Naive thymus-derived CD4-positive, alpha-beta T cell (primary cell): ENCODE data around the gene SART1. TPM values are rescaled to one million over a fixed set of nuclear protein-coding genes. Genes with fewer than 3 reads are reported as not detected.

Experiments used
- ATAC-seq: fragments of 150-1000 bp; cut with Tn5 transposase; 2 replicates; pipeline ENCODE4 v1.10.0; 2021; ENCODE audit warnings: mild to moderate bottlenecking, moderate library complexity
- CTCF ChIA-PET: fragments of 350-600 bp; sonication (Branson Sonifier 250); formaldehyde crosslinking; loops from one replicate; lab custom pipeline; 2021; ENCODE audit warnings: antibody characterized with exemption; lab: Charles Lee
- POLR2A ChIA-PET: fragments of 350-600 bp; sonication (Branson Sonifier 250); formaldehyde crosslinking; loops from one replicate; lab custom pipeline; 2021; ENCODE audit warnings: antibody characterized with exemption, inconsistent platforms; lab: Charles Lee
- DNase-seq, 9 donors: peaks; one replicate each; pipeline versions ENCODE4 v3.0.0 to v3.0.0-alpha.2; 2020 to 2022; ENCODE audit warnings: mixed read lengths in 1 of 9
- H3K27ac ChIP-seq: one replicate; pipeline ENCODE4 v1.7.0; 2013; ENCODE audit warnings: mild to moderate bottlenecking, low read depth, low read length, moderate library complexity
- H3K27me3 ChIP-seq, 2 donors: one replicate each; pipeline ENCODE4 v1.7.0; 2013; ENCODE audit warnings: low read length in 2 of 2, mild to moderate bottlenecking in 2 of 2, moderate library complexity in 2 of 2; ENCODE audit not compliant: control insufficient read depth in 2 of 2, insufficient read depth in 2 of 2
- H3K36me3 ChIP-seq, 3 experiments: 1 replicate in 2 of 3; 2 replicates in 1 of 3; pipeline ENCODE4 v1.7.0; 2013; ENCODE audit warnings: low read length in 3 of 3, mild to moderate bottlenecking in 3 of 3, moderate library complexity in 1 of 3; ENCODE audit not compliant: insufficient read depth in 3 of 3, control insufficient read depth in 2 of 3
- H3K4me1 ChIP-seq, 2 donors: one replicate each; pipeline ENCODE4 v1.7.0; 2013; ENCODE audit warnings: low read length in 2 of 2, mild to moderate bottlenecking in 2 of 2, moderate library complexity in 1 of 2; ENCODE audit not compliant: control insufficient read depth in 2 of 2, insufficient read depth in 2 of 2
- H3K4me3 ChIP-seq: 2 replicates; pipeline ENCODE4 v1.7.0; 2013; ENCODE audit warnings: mild to moderate bottlenecking, low read length
- H3K9me3 ChIP-seq, 3 experiments: 1 replicate in 2 of 3; 2 replicates in 1 of 3; pipeline ENCODE4 v1.7.0; 2013; ENCODE audit warnings: low read length in 3 of 3; ENCODE audit not compliant: control insufficient read depth in 2 of 3
- H3K27ac Mint-ChIP-seq, 9 donors: one replicate each; pipeline ENCODE4 v1.8.0; 2020 to 2022; ENCODE audit warnings: mixed read lengths in 9 of 9, mild to moderate bottlenecking in 8 of 9, moderate library complexity in 5 of 9, inconsistent platforms in 2 of 9
- H3K27me3 Mint-ChIP-seq, 5 donors: one replicate each; pipeline ENCODE4 v1.8.0; 2021 to 2022; ENCODE audit warnings: mixed read lengths in 5 of 5, mild to moderate bottlenecking in 1 of 5
- H3K36me3 Mint-ChIP-seq, 5 donors: one replicate each; pipeline ENCODE4 v1.8.0; 2020 to 2022; ENCODE audit warnings: mixed read lengths in 5 of 5, mild to moderate bottlenecking in 3 of 5, inconsistent platforms in 1 of 5
- H3K4me1 Mint-ChIP-seq, 7 donors: one replicate each; pipeline ENCODE4 v1.8.0; 2020 to 2022; ENCODE audit warnings: mixed read lengths in 7 of 7, mild to moderate bottlenecking in 3 of 7, inconsistent platforms in 1 of 7
- H3K4me3 Mint-ChIP-seq, 10 donors: one replicate each; pipeline ENCODE4 v1.8.0; 2020 to 2022; ENCODE audit warnings: mild to moderate bottlenecking in 10 of 10, mixed read lengths in 10 of 10, moderate library complexity in 6 of 10, inconsistent platforms in 2 of 10
- H3K9me3 Mint-ChIP-seq, 11 donors: one replicate each; pipeline ENCODE4 v1.8.0; 2020 to 2022; ENCODE audit warnings: mixed read lengths in 11 of 11, mild to moderate bottlenecking in 4 of 11, inconsistent platforms in 1 of 11, moderate library complexity in 1 of 11
- intact Hi-C, 2 donors: fragments of 100-400 bp; cut with micrococcal nuclease; formaldehyde crosslinking; loops; one replicate each; pipeline ENCODE4 v1.15.1; 2023
- polyA plus RNA-seq, 2 donors: library from polyadenylated mRNA; unstranded; fragments of 300-500 nt; fragmentation: Illumina TruSeq; gene quantifications; one replicate each; pipeline ENCODE4 v1.2.3, GENCODE V29; 2021
- total RNA-seq, 6 experiments: library from RNA in 5 of 6; stranded (reverse) in 5 of 6; gene quantifications; 1 replicate in 5 of 6; 2 replicates in 1 of 6; pipeline ENCODE4 v1.2.3 and lab custom pipeline; 2021 to 2026

SART1 gene
- total and polyA plus RNA-seq, 7 experiments from 2014 or later, result 27.9 to 102 (median 90.0) TPM

DNA sequence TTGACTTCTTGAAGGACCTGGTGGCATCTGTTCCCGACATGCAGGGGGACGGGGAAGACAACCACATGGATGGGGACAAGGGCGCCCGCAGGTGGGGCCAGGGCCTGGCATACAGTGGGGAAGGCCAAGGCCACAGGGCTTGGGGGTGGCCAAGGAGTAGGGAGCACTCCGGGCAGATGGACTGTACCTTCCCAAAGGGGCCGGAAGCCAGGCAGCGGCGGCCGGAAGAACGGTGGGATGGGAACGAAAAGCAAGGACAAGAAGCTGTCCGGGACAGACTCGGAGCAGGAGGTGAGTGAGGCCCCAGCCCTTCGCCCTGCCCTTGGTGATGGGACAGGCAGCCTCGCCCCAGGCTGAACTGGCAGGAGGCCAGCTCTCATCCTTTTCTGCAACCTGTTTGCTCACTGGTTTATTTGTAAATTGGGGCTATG lies 41.1 kb upstream of the SART1 start:
- POLR2A ChIA-PET, result interaction anchor here (1.0 to 5.7 kb wide), 6 partner anchors 31 to 60 kb away, joined by 3 to 54 read pairs (median 5); partner anchors contain the start of genes CCDC85B, FIBP and MUS81
- CTCF ChIA-PET, result interaction anchor here (0.5 to 1.7 kb wide), 5 partner anchors 30 to 160 kb away, joined by 3 to 5 read pairs (median 4); partner anchors contain the start of gene CCDC85B
- Histone ChIP-seq H3K4me1 (peaks cover 26 to 28% of the 10 kb centered on the region in 2 donors), H3K36me3 (peaks cover 0 to 45% (median 4%) of the 10 kb centered on the region in 3 experiments), H3K9me3 (no peaks in the 10 kb centered on the region), H3K4me3 (peak overlapping the region; percentile 76), H3K27ac (peak overlapping the region; percentile 91), H3K27me3 (no peaks in the 10 kb centered on the region)
- no peak for ATAC-seq
- peaks cover 23 to 52% (median 28%) of the 10 kb centered on the region in 7 donors for H3K4me1 Mint-ChIP-seq
- DNase-seq, result no peak
- intact Hi-C loops, result no loop called here
- peaks cover 4 to 28% (median 13%) of the 10 kb centered on the region in 5 donors for H3K36me3 Mint-ChIP-seq
- no peaks in the 10 kb centered on the region for H3K27me3 Mint-ChIP-seq
- peak overlapping the region; percentile 86 to 96 (median 93) for H3K4me3 Mint-ChIP-seq
- H3K9me3 Mint-ChIP-seq, result no peaks in the 10 kb centered on the region
- H3K27ac Mint-ChIP-seq, result peak overlapping the region in 8 of 9 donors; percentile 59 to 93 (median 84)

DNA sequence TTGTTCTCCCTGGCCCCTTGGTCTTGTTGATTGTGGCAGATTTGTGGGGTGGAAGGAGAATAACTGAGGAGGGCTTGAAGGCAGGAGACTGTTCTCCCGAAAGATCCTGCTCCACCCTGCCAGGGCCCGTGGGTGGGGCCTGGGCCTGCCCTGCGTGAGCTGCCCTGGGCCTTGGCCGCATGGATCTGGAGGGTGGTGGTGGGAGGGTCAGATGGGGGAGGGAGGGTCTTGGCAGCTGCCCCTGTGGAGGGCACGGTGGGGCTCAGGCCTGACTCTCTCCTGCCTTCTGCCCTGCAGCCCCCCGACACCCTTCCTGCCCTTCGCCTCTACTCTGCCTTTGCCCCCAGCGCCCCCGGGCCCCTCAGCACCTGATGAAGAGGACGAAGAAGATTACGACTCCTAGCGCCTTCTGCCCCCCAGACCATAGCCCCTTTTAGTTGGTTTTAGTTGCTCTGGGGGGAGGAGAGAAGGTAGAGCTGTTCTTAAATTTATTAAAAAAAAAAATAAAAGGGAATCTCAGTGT lies 40.4 kb upstream of the SART1 start:
- Histone ChIP-seq H3K9me3 (no peaks in the 10 kb centered on the region), H3K27ac (peak overlapping the region; percentile 91), H3K27me3 (no peaks in the 10 kb centered on the region), H3K36me3 (peaks cover 0 to 45% (median 4%) of the 10 kb centered on the region in 3 experiments), H3K4me1 (peaks cover 26 to 28% of the 10 kb centered on the region in 2 donors), H3K4me3 (peak overlapping the region; percentile 76)
- Mint-ChIP-seq H3K27ac (peak overlapping the region in 3 of 9 donors; percentile 28 to 71 (median 59)), H3K4me1 (peaks cover 24 to 48% (median 30%) of the 10 kb centered on the region in 7 donors), H3K9me3 (no peaks in the 10 kb centered on the region), H3K36me3 (peaks cover 4 to 28% (median 13%) of the 10 kb centered on the region in 5 donors), H3K4me3 (peak overlapping the region in 9 of 10 donors; percentile 86 to 96 (median 93)), H3K27me3 (no peaks in the 10 kb centered on the region)
- intact Hi-C loops, result no loop called here
- DNase-seq (no peak), ATAC-seq (no peak)
- ChIA-PET POLR2A (interaction anchor here (0.6 to 5.7 kb wide), 4 partner anchors 32 to 538 kb away, joined by 4 to 54 read pairs (median 6); partner anchors contain the start of genes CCDC85B, FIBP and MUS81), CTCF (interaction anchor here (0.6 to 1.7 kb wide), 4 partner anchors 14 to 35 kb away, joined by 3 to 6 read pairs (median 4); partner anchors contain the start of gene CCDC85B)

DNA sequence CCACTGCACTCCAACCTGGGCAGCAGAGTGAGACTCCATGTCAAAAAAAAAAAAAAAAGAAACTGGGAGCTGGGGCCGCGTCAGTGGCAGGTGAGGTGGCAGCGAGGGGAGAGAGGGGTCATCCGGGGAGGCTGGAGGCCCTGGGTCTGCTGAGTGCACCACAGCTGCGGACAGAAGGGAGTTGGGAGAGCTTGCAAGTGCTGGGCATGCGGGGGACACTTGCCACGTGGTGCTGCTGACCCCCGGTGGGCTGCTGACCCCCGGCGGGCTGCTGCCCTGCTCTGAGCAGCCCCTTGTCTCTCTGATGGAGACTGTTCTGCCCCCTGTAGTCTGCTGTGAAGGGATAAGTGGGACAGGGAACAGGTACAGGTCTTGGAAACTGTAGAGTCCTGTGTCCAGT lies 39.7 kb upstream of the SART1 start:
- ATAC-seq, result no peak
- Mint-ChIP-seq H3K27me3 (no peaks in the 10 kb centered on the region), H3K9me3 (no peaks in the 10 kb centered on the region), H3K4me3 (peak overlapping the region in 8 of 10 donors; percentile 7 to 74 (median 26)), H3K4me1 (peaks cover 18 to 41% (median 23%) of the 10 kb centered on the region in 7 donors), H3K27ac (peak overlapping the region in 8 of 9 donors; percentile 2 to 82 (median 42)), H3K36me3 (peaks cover 4 to 21% (median 13%) of the 10 kb centered on the region in 5 donors)
- ChIA-PET POLR2A (interaction anchor here (0.6 to 5.7 kb wide), 4 partner anchors 10 to 539 kb away, joined by 4 to 54 read pairs (median 6); partner anchors contain the start of genes CCDC85B and FIBP), CTCF (interaction anchor here (0.6 to 1.7 kb wide), 4 partner anchors 15 to 103 kb away, joined by 3 to 6 read pairs (median 4); partner anchors contain the start of gene CCDC85B)
- Histone ChIP-seq H3K27ac (no peak overlapping the region), H3K27me3 (no peaks in the 10 kb centered on the region), H3K4me3 (no peak overlapping the region), H3K9me3 (no peaks in the 10 kb centered on the region), H3K4me1 (peaks cover 21 to 27% of the 10 kb centered on the region in 2 donors), H3K36me3 (peaks cover 0 to 42% (median 4%) of the 10 kb centered on the region in 3 experiments)
- DNase-seq, result no peak
- intact Hi-C loops, result no loop called here

DNA sequence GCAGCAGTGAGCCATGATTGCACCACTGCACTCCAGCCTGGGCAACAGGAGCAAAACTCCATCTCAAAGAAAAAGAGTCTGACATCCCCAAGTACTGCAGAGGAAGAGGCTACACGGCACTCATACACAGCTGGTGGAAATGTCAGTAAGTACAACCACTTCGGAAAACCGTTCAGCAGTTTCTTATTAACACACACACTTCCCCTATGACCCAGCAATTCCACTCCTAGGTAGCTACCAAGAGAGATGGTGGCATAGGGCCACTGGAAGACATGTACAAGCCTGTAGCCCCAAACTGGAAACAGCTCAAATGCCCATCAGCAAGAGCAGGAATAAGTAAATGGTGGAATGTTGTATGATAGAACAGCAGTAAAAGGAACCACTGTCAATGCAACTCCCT lies 39.0 kb upstream of the SART1 start:
- ChIA-PET CTCF (interaction anchor here (0.9 to 1.0 kb wide), 2 partner anchors 13 to 38 kb away, joined by 3 to 4 read pairs; no protein-coding TSS in a partner anchor), POLR2A (interaction anchor here (0.8 to 5.7 kb wide), 6 partner anchors 8 to 37 kb away, joined by 3 to 54 read pairs (median 4); partner anchors contain the start of genes CCDC85B, FIBP and FOSL1)
- Histone ChIP-seq H3K36me3 (peaks cover 0 to 38% (median 4%) of the 10 kb centered on the region in 3 experiments), H3K4me1 (peaks cover 22 to 26% of the 10 kb centered on the region in 2 donors), H3K4me3 (no peak overlapping the region), H3K27me3 (no peaks in the 10 kb centered on the region), H3K27ac (no peak overlapping the region), H3K9me3 (no peaks in the 10 kb centered on the region)
- DNase-seq (no peak), ATAC-seq (no peak)
- Mint-ChIP-seq H3K4me1 (peaks cover 20 to 41% (median 24%) of the 10 kb centered on the region in 7 donors), H3K9me3 (no peaks in the 10 kb centered on the region), H3K27ac (peak overlapping the region in 8 of 9 donors; percentile 2 to 82 (median 47)), H3K4me3 (peak overlapping the region in 8 of 10 donors; percentile 7 to 74 (median 24)), H3K27me3 (no peaks in the 10 kb centered on the region), H3K36me3 (peaks cover 4 to 17% (median 13%) of the 10 kb centered on the region in 5 donors)
- intact Hi-C loops, result no loop called here

DNA sequence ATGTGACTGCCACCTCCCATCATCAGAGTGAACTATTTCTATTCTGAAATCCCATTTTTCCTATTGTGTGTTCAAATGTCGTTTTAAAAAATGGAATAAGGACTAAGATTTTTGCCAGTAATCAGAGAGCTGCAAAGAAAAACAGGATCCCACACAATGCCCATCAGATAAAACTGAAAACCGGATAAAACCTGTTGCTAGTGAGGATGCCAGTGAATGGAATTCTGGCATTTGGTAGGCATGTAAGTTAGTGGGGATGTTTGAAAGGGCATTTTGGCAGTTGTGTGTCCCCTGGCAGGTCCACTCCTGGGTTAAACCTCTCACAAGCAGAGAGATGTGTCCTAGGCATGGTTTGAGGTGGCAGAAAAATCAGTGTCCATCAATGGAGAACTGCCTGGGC lies 36.1 kb upstream of the SART1 start:
- Mint-ChIP-seq H3K36me3 (peaks cover 4 to 15% (median 12%) of the 10 kb centered on the region in 5 donors), H3K27ac (peak overlapping the region in 6 of 9 donors; percentile 28 to 63 (median 48)), H3K27me3 (no peaks in the 10 kb centered on the region), H3K4me1 (peaks cover 28 to 49% (median 40%) of the 10 kb centered on the region in 7 donors), H3K4me3 (peak overlapping the region in 1 of 10 donors; percentile 36), H3K9me3 (no peaks in the 10 kb centered on the region)
- ATAC-seq (no peak), DNase-seq (no peak)
- CTCF ChIA-PET, result interaction anchor here (0.7 to 1.8 kb wide), 3 partner anchors 35 to 239 kb away, joined by 3 to 5 read pairs (median 3); partner anchors contain the start of gene CCDC85B
- no peaks in the 10 kb centered on the region for H3K9me3 ChIP-seq
- H3K27ac ChIP-seq, result no peak overlapping the region
- no peaks in the 10 kb centered on the region for H3K27me3 ChIP-seq
- intact Hi-C loops, result no loop called here
- no peak overlapping the region for H3K4me3 ChIP-seq
- peaks cover 28 to 30% of the 10 kb centered on the region in 2 donors for H3K4me1 ChIP-seq
- H3K36me3 ChIP-seq, result peaks cover 0 to 37% (median 4%) of the 10 kb centered on the region in 3 experiments
- POLR2A ChIA-PET, result interaction anchor here (0.6 to 1.4 kb wide), 2 partner anchors 32 to 586 kb away, joined by 3 to 6 read pairs; no protein-coding TSS in a partner anchor

DNA sequence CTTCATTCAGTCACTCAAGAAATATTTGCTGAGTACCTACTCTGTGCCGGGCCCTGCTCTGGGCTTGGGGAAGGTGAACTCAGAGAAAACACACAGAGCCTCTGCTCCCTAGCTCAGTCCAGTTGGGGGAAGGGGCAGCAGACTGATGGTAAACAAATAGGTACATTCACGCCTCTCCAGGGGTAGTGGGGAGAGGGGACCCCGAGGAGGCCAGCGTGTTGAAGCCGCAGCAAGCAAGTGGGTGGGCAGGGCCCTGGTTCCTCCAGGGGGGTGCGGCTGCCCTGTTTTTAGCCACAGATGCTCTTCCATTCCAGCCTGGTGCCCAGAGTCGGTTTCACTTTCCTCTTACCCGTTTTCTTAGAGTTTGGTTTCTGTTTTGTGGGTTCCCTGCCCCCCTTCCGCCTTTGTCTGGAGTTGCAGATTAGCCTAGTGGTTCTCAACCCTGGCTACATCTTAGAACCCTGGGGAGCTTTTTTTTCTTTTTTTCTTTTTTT lies 33.6 kb upstream of the SART1 start:
- H3K27me3 Mint-ChIP-seq, result no peaks in the 10 kb centered on the region
- no peaks in the 10 kb centered on the region for H3K27me3 ChIP-seq
- peaks cover 20 to 30% of the 10 kb centered on the region in 2 donors for H3K4me1 ChIP-seq
- intact Hi-C loops, result loop anchor here (1.0 to 2.0 kb wide), 8 partner anchors 9 to 69 kb away; partner anchors contain the start of genes C11orf68 (in 2 of the 2), DRAP1 (in 2 of the 2), SART1 (in 2 of the 2) and CCDC85B (in 1 of the 2)
- H3K4me3 Mint-ChIP-seq, result peak overlapping the region; percentile 74 to 89 (median 81)
- ChIA-PET POLR2A (interaction anchor here (0.6 to 2.8 kb wide), 15 partner anchors 10 to 1108 kb away, joined by 3 to 32 read pairs (median 4); partner anchors contain the start of genes CCDC85B, FIBP, KAT5 and SART1), CTCF (interaction anchor here (1.2 to 1.7 kb wide), 4 partner anchors 37 to 43 kb away, joined by 3 to 7 read pairs (median 4); partner anchors contain the start of genes CCDC85B and FIBP)
- H3K27ac Mint-ChIP-seq, result peak overlapping the region; percentile 92 to 98 (median 96)
- no peaks in the 10 kb centered on the region for H3K9me3 Mint-ChIP-seq
- DNase-seq (peak in 8 of 9 donors; percentile 64 to 86 (median 80)), ATAC-seq (peak; percentile 96)
- H3K4me3 ChIP-seq, result peak overlapping the region; percentile 78
- H3K4me1 Mint-ChIP-seq, result peaks cover 31 to 47% (median 36%) of the 10 kb centered on the region in 7 donors
- H3K36me3 ChIP-seq, result peaks cover 0 to 12% (median 0%) of the 10 kb centered on the region in 3 experiments
- H3K27ac ChIP-seq, result peak overlapping the region; percentile 81
- H3K36me3 Mint-ChIP-seq, result peaks cover 0 to 5% (median 4%) of the 10 kb centered on the region in 5 donors
- H3K9me3 ChIP-seq, result no peaks in the 10 kb centered on the region
